Muscle of leg (tissue), 11 donors: ENCODE data around the gene MATR3. TPM values are rescaled to one million over a fixed set of nuclear protein-coding genes. Genes with fewer than 3 reads are reported as not detected.
A peak's percentile ranks its signal among the peaks of the same experiment; 100 is the strongest.
"Not testable (repeated sequence)": the region's sequence is repeated elsewhere in the genome, so short reads cannot be mapped to it uniquely, and the experiment has no call there.

Experiments
- DNase-seq: peaks from one replicate; pipeline ENCODE4 v3.0.0; 2013
- H3K27ac ChIP-seq: one replicate; pipeline ENCODE4 v1.5.1; 2013; ENCODE audit warnings: mild to moderate bottlenecking, low read length, control low read depth
- H3K27me3 ChIP-seq: one replicate; pipeline ENCODE4 v1.6.1; 2013; ENCODE audit warnings: low read length; ENCODE audit not compliant: control insufficient read depth, insufficient read depth
- H3K36me3 ChIP-seq: one replicate; pipeline ENCODE4 v1.6.1; 2013; ENCODE audit warnings: low read length; ENCODE audit not compliant: control insufficient read depth, insufficient read depth
- H3K4me1 ChIP-seq: one replicate; pipeline ENCODE4 v1.6.1; 2013; ENCODE audit warnings: low read length; ENCODE audit not compliant: control insufficient read depth, insufficient read depth
- H3K4me3 ChIP-seq: one replicate; pipeline ENCODE4 v1.5.1; 2013; ENCODE audit warnings: low read length, control low read depth
- H3K9me3 ChIP-seq: replicated peaks from 2 replicates; pipeline ENCODE4 v1.6.1; 2013; ENCODE audit warnings: low read depth, low read length; ENCODE audit not compliant: control insufficient read depth
- WGBS: methylation state at CpG from one replicate; pipeline ENCODE4 v1.1.5; 2013; ENCODE audit warnings: missing lambda C conversion rate; ENCODE audit not compliant: insufficient coverage; 5-methylcytosine and 5-hydroxymethylcytosine counted together
- polyA plus RNA-seq, 8 donors: library from polyadenylated mRNA; unstranded; fragments of 120-200 nt; gene quantifications; one replicate each; pipeline versions ENCODE4 v1.2.1 to v1.2.3, GENCODE V29; 2013; ENCODE audit warnings: inconsistent platforms in 1 of 8, low replicate concordance in 1 of 8; ENCODE audit not compliant: insufficient read length in 8 of 8, insufficient read depth in 1 of 8
- total RNA-seq: library from RNA; stranded (reverse); fragments of 120-200 nt; gene quantifications from one replicate; pipeline ENCODE4 v1.2.4, GENCODE V29; 2013

Gene MATR3
- total and polyA plus RNA-seq, 9 donors, result 255 to 369 (median 304) TPM

DNA sequence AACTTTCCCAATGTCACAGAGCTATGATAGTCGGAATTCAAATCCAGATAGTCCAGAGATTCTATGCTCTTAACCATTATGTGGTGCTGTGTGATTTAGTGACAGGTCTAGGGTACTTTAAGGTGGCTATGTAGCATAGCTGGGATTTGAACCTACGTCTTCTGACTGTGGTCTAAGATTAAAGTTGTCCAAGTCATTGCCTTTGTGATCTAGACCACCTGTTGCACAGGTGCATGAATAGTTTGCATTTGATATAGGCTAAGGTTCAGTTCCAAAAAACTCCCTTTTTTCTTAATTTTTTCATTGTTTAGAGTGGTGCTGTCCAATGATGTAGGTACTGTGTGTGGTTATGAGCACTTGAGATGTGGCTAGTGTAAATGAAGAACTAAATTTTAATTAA lies 50.6 kb downstream of the MATR3 start:
- WGBS, result 100% methylated on average over 1 of the region's 2 CpGs
- DNase-seq, result no peak
- Histone ChIP-seq H3K27me3 (no peaks in the 10 kb centered on the region), H3K9me3 (no peaks in the 10 kb centered on the region), H3K4me1 (peaks cover 7% of the 10 kb centered on the region), H3K27ac (no peak overlapping the region), H3K36me3 (no peaks in the 10 kb centered on the region), H3K4me3 (no peak overlapping the region)

GRCh38 chr5:139345442-139345841 lies 51.9 kb downstream of the MATR3 start:
- H3K27me3 ChIP-seq, H3K4me1 ChIP-seq, H3K36me3 ChIP-seq, H3K9me3 ChIP-seq, H3K27ac ChIP-seq, DNase-seq, H3K4me3 ChIP-seq: not testable (repeated sequence)
- WGBS, result 92% methylated on average over 4 of the region's 8 CpGs

- H3K27ac ChIP-seq, H3K9me3 ChIP-seq, H3K4me1 ChIP-seq, H3K27me3 ChIP-seq, H3K36me3 ChIP-seq, H3K4me3 ChIP-seq, DNase-seq: not testable (repeated sequence)
- WGBS, result 89% methylated on average over 1 of the region's 9 CpGs
Measured at GRCh38 chr5:139347863-139348262, 54.3 kb downstream of the MATR3 start.

- no peaks in the 10 kb centered on the region for H3K4me1 ChIP-seq
- H3K27ac ChIP-seq, result no peak overlapping the region
- no peaks in the 10 kb centered on the region for H3K27me3 ChIP-seq
- H3K36me3 ChIP-seq, result peaks cover 11% of the 10 kb centered on the region
- no peak for DNase-seq
- no CpG with 5 or more reads among the region's 3 CpGs for WGBS
- no peak overlapping the region for H3K4me3 ChIP-seq
- no peaks in the 10 kb centered on the region for H3K9me3 ChIP-seq
Measured at GRCh38 chr5:139354186-139354585, 60.6 kb downstream of the MATR3 start.

DNA sequence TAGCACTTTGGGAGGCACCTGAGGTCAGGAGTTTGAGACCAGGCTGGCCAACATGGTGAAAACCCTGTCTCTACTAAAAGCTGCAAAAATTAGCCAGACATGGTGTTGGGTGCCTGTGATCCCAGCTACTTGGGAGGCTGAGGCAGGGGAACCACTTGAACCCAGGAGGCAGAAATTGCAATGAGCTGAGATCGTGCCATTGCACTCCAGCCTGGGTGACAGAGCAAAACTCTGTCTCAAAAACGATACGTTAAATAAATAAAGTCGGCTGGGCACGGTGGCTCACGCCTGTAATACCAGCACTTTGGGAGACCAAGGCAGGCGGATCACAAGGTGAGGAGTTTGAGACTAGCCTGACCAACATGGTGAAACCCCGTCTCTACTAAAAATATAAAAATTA lies 62.4 kb downstream of the MATR3 start:
- H3K27ac ChIP-seq, DNase-seq, H3K4me3 ChIP-seq, H3K9me3 ChIP-seq, H3K4me1 ChIP-seq, H3K27me3 ChIP-seq: not testable (repeated sequence)
- WGBS, result 97% methylated on average over 7 of the region's 8 CpGs
- H3K36me3 ChIP-seq, result peaks cover 11% of the 10 kb centered on the region

GRCh38 chr5:139358064-139358463 lies 64.5 kb downstream of the MATR3 start:
- no peak for DNase-seq
- no peak overlapping the region for H3K27ac ChIP-seq
- no peaks in the 10 kb centered on the region for H3K27me3 ChIP-seq
- H3K4me1 ChIP-seq, result no peaks in the 10 kb centered on the region
- H3K4me3 ChIP-seq, result no peak overlapping the region
- H3K9me3 ChIP-seq, result no peaks in the 10 kb centered on the region
- peaks cover 8% of the 10 kb centered on the region for H3K36me3 ChIP-seq

DNA sequence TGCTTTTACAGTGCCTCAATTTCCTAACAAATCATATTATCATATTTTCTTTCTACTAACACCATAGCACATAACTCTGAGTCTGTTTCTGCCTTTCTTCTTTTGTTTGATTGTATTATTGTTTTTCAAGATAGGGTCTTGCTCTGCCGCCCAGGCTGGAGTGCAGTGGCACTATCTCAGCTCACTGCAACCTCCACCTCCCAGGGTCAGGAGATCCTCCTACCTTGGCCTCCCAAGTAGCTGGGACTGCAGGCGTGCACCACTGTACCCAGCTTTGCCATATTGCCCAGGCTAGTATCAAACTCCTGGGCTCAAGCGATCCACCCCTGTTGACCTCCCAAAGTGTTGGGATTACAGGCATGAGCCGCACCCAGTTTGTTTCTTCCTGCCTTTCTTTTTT lies 66.8 kb downstream of the MATR3 start:
- Histone ChIP-seq H3K9me3 (no peaks in the 10 kb centered on the region), H3K4me1 (no peaks in the 10 kb centered on the region), H3K4me3 (no peak overlapping the region), H3K27me3 (no peaks in the 10 kb centered on the region), H3K36me3 (peaks cover 21% of the 10 kb centered on the region), H3K27ac (no peak overlapping the region)
- WGBS, result 100% methylated on average over 2 of the region's 4 CpGs
- DNase-seq, result no peak

- WGBS, result 100% methylated on average over 1 of the region's 6 CpGs
- no peaks in the 10 kb centered on the region for H3K4me1 ChIP-seq
- H3K36me3 ChIP-seq, result peaks cover 36% of the 10 kb centered on the region
- H3K9me3 ChIP-seq, result no peaks in the 10 kb centered on the region
- no peaks in the 10 kb centered on the region for H3K27me3 ChIP-seq
- DNase-seq, result no peak
- no peak overlapping the region for H3K4me3 ChIP-seq
- H3K27ac ChIP-seq, result no peak overlapping the region
Measured at GRCh38 chr5:139361835-139362429, 68.4 kb downstream of the MATR3 start.

DNA sequence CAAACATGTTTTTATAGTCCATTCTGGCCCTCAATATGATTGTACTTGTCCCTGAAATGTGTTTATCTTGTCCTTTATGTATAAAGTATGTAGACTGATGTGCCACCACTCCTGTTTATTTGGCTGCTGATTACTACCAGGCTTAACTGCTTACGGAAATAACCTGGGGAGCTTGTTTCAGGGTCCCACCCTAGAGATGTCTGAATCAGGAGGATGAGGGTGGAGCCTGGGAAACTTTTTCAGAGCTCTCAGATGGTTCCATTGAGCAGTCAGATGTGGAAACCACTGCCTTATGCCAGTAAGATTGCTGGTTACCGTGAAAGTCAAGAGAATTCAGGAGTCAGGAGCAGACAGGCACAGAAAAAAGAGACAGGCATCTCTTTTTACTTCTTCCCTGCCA lies 70.4 kb downstream of the MATR3 start:
- Histone ChIP-seq H3K36me3 (peaks cover 33% of the 10 kb centered on the region), H3K4me1 (no peaks in the 10 kb centered on the region), H3K27ac (no peak overlapping the region), H3K9me3 (no peaks in the 10 kb centered on the region), H3K4me3 (no peak overlapping the region), H3K27me3 (no peaks in the 10 kb centered on the region)
- 73% methylated on average over 1 of the region's 2 CpGs for WGBS
- no peak for DNase-seq

DNA sequence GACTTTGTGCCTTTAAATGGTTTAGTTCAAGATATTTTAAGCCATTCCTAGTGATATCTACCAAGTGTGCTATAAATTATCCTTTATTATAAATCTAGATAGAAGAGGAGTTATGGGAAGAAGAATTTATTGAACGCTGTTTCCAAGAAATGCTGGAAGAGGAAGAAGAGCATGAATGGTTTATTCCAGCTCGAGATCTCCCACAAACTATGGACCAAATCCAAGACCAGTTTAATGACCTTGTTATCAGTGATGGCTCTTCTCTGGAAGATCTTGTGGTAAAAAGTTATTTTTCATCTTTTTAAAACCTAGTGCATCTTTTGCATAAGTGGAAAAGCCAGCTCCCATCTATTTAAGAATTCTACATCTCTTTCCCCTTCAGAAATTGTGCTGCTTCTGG lies 70.9 kb downstream of the MATR3 start:
- peak; percentile 25 for DNase-seq
- no peak overlapping the region for H3K27ac ChIP-seq
- H3K4me1 ChIP-seq, result no peaks in the 10 kb centered on the region
- H3K36me3 ChIP-seq, result peaks cover 36% of the 10 kb centered on the region
- H3K4me3 ChIP-seq, result no peak overlapping the region
- no peaks in the 10 kb centered on the region for H3K27me3 ChIP-seq
- H3K9me3 ChIP-seq, result no peaks in the 10 kb centered on the region
- WGBS, result no CpG with 5 or more reads among the region's 2 CpGs

DNA sequence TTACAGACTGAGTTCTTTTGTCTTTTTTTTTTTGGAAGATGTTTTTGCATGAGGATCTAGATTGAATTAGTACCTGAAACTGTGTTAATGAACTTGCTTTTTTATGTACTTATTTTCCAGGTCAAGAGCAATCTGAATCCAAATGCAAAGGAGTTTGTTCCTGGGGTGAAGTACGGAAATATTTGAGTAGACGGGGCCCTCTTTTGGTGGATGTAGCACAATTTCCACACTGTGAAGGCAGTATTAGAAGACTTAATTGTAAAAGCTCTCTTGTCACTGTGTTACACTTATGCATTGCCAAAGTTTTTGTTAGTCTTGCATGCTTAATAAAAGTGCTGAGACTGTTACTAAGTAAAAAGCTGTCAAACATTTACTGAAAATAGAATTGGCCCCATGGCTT lies 75.1 kb downstream of the MATR3 start:
- Histone ChIP-seq H3K27me3 (no peaks in the 10 kb centered on the region), H3K4me3 (no peak overlapping the region), H3K4me1 (peaks cover 4% of the 10 kb centered on the region), H3K36me3 (peaks cover 55% of the 10 kb centered on the region), H3K27ac (no peak overlapping the region), H3K9me3 (no peaks in the 10 kb centered on the region)
- 37% methylated on average over 2 of the region's 2 CpGs for WGBS
- DNase-seq, result no peak
